ENCODE results near the gene MKLN1. TPM values are rescaled to one million over a fixed set of nuclear protein-coding genes. Genes with fewer than 3 reads are reported as not detected.

Gene MKLN1
- total RNA-seq, 1 donor from 2014 or later = 36.9 TPM

DNA sequence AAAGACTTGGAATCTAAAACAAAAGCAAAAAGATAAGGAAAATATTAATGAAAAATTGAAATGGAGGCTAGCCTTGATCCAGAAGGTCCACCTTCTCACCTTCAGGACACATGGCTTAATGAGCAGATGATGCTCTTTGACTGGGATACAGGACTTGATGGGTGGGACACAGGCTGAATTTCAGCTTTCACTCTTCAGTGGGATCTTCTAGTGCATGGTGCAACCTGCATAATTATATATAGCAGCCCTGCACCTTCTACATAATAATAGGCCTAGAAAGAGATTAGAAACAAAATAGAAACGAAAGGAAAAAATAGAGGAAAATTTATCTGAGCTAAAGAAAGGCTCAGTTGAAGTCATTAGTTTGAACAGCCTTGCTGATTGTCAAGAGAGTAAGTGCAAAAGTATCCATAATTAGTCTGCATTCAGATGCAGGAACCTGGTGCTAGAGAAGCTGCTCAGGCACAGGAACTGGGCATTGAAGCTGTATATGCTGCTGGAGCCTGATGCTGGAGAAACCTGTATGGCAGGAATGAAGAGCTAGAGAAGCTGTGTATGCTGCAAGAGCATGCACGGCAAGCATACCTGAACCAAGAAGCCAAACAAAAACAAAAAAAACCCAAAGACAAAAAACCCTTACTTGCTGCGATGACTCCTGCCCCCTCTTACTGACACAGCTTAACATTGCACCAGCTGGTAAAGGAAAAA, 19.4 kb downstream of the MKLN1 start:
- intact Hi-C loops (cut with micrococcal nuclease) = no loop called here

DNA sequence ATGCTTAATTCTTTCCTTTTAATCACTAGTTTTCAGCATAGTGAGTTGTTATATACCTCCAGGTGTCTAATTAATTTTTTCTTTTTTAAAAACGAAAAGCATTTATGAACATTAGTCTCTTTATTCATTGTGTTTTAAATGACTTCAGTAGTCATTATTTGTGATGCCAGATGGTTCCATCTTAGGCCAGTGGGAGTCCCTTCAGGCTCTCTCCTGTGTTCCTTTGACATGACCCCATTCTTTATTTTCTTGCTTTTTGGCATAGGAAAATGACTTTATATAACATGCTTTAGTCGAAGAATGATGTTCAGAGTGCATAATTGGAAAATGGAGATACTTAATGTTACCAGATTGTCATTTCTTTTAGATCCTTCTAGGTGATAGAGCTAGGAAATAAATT, 24.4 kb downstream of the MKLN1 start:
- intact Hi-C loops (cut with micrococcal nuclease) = no loop called here

DNA sequence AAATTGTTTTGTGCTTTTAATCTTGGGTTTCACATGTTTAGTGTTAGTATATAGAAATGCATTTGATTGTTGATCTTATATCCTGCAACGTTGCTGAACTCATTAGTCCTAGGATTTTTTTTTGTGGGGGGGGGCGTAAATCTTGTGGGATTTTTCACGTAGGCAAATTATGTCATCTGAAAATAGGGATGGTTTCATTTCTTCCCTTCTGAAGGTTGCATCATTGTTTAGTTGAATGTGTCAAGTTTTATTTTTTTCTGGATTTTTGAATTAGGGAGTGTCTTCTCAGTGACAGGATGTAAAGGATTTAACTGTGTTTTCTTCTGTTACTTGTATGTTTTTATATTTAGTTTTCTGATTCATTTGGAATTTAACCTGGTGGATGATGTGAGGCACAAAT, 26.7 kb downstream of the MKLN1 start:
- intact Hi-C loops (cut with micrococcal nuclease) = no loop called here

DNA sequence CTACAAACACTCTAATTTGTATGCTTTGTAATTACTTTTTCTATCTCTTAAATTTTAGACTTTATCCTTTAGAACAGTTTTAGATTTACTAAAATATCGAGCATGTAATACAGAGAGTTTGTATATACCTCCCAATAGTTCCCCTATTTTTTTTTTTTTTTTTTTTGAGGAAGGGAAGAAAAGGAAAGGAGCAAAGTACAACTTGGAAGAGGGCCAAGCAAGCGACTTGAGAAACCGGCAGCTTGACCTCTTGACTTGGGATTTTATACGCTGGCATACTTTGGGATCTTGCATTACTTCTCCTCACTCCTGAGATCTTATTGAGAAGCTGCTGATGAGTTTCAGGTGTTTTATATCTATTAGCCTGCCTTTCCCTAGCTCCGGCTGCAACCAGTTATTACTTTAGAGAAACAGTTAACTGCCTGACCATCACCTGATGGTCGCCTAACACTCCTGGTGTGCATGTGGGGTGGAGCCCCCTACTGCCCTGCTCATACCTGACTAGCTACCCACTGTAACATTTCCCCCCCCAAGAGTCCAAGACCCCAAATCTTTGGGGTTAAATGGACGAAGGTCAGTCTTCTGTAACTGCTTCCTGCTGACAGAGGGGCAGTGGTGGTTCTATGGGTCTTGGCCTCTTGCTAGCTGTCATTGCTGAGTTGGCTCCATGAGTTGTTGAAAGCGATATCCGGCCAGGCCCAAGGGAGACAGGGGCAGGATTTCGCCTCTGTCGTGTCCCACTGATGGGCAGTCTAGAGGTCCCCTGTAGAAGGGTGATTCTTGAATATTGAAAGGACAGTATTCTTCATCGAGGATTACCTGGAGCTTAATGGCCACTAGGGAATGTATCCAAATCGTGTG, 28.5 kb downstream of the MKLN1 start:
- intact Hi-C loops (cut with micrococcal nuclease) = no loop called here

DNA sequence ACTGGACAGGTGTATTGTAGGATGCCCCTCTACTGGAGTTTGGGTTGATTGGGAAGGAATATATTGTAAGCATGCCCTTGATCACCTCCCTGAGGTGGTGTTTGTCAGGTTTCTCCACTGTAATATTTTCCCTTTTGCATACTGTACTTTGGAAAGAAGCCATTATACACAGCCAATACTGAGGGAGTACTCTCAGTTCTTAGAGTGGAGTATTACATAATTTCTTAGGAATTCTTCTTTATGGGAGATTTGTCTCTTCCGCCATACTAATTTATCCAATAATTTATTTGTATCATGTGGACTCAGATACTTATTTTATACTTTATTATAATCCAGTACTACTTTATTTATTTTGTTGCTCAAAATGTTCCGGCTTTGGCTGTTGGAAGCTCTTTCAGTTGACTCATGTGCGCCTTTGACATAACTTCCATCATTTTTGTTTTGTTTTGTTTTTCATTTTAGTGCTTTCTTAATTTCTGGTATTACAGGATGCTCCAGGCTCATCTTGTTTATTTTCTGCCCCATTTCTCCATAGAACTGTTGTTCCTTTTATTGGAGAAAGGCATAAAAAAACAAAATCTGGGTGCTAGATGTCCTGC, 29.7 kb downstream of the MKLN1 start:
- intact Hi-C loops (cut with micrococcal nuclease) = no loop called here

DNA sequence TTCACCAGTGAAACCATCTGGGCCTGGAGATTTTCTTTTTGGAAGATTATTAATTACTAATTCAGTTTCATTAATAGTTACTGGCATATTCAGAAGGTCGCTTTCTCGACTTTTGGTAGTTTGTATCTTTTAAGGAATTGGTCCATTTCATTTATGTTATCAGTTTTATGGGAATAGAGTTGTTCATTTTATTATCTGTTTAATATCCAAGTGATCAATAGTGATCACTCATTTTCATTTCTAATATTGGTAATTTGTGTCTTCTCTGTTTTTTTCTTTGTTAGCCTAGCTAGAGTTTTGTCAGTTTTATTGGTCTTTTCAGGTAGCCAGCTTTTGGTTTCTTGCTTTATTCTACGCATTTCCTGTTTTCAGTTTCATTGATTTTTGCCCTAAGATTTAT, 31.0 kb downstream of the MKLN1 start:
- intact Hi-C loops (cut with micrococcal nuclease) = no loop called here

DNA sequence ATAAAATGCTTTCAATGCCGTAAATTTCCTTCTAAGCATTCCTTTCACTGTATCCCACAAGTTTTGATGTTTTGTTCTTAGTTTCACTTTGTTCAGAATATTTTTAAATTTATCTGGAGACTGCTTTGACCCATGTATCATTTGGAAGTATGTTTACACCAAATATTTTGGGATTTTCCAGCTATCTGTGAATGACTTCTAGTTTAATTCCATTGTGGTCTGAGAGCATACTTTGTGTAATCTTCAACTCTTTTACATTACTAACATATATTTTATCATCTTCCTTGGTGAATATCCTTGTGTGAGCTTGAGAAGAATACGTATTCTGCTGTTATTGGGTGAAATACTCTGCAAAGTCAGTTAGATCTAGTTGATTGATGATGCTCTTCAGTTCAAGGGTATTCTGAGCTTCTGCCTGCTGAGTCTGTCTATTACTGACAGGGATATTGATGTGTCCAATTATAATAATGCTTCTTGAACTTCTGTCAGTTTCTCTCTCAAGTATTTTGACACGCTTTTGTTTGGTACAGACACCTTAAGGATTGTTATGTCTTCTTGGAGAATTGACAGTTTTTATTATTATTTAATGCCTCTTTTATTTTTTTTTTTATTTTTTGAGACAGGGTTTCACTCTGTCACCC, 31.6 kb downstream of the MKLN1 start:
- intact Hi-C loops (cut with micrococcal nuclease) = no loop called here

DNA sequence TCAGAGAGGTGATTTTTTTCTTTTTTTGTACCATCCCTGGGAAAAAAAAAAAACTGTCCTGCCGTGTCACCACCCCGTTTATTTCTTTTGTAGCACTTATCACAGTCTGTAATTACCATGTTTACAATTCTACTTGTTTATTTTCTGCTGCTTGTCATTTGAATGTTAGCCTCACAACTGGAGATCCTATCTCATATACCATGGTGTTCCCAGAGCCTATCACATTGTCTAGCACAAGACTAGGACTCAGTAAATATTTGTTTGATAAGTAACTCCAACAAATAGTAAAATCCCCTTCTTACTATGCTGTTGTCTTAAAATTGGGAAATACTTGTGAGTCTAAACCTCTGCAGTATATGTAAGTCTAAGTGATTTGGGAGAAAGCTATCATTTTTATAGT, 36.0 kb downstream of the MKLN1 start:
- intact Hi-C loops (cut with micrococcal nuclease) = no loop called here

DNA sequence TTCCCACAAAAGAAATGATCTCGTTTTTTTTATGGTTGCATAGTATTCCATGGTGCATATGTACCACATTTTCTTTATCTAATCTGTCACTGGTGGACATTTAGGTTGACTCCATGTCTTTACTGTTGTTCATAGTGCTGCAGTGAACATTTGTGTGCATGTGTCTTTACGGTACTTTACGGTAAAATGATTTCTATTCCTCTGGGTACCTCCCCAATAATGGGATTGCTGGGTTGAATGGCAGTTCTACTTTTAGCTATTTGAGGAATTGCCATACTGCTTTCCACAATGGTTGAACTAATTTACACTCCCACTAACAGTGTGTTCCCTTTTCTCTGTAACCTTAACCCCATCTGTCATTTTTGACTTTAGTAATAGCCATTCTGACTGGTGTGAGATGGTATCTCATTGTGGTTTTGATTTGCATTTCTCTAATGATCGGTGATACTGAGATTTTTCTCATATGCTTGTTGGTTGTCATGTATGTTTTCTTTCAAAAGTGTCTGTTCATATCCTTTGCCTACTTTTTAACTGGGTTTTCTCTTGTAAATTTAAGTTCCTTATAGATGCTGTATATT, 37.2 kb downstream of the MKLN1 start:
- intact Hi-C loops (cut with micrococcal nuclease) = no loop called here

DNA sequence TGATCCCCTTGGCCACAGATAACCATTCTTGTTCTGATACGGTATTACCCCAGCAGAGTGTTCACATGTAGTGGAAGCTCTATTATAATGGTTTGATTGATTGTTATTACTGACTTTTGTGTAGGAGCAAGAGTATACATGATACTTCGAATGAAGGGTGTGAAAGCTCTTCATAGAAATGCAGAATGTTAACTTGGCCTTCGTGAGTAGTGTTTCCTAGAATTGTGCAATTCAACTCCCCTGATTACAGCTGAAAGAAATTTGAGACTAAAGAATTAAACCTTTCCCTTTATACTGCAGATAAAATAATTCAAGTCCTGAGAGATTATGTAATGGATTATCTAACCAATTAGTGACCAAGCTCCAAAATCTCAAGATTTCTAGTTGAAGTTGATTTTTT, 38.2 kb downstream of the MKLN1 start:
- intact Hi-C loops (cut with micrococcal nuclease) = no loop called here

DNA sequence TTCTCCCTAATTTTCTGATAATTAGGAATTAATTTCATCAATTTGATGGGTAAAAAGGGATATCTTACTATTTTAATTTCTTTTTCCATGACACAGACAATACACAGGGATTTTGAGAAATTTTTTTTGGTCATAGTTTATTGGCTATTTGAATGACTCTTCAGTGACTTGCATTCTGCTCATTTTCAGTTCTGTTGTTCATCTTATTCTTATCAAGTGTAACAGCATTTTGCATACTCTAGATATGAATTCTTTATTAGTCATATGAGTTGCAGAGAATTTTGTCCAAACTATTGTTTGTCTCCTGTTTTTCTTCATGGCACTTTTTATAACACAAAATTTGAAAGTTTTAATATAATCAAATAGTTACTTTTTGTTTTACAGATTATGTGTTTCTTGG, 41.7 kb downstream of the MKLN1 start:
- intact Hi-C loops (cut with micrococcal nuclease) = no loop called here

DNA sequence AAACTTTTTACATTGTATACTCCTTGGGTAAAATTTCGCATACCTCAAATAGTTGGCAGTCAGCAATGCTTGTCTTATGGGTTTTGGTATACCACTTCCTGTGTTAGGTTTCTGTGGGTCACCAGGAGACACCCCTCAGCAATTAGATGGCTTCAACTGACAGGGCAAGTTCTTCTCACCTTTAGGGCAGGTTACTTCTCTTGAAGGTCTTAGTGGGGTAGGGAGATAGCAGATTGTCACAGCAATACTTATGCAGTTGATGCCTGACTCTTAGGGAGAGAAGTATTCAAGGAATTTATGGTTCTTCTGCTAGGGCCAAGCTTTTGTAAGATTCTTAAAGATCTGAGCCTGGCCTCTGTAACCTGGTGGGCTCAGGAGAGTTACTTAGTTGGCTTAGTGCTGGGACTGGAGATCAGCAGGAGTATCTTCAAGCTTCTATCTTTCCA, 42.9 kb downstream of the MKLN1 start:
- intact Hi-C loops (cut with micrococcal nuclease) = loop anchor here (5.0 kb wide), 1 partner anchor 43 kb away; the partner anchor contains the start of gene MKLN1

DNA sequence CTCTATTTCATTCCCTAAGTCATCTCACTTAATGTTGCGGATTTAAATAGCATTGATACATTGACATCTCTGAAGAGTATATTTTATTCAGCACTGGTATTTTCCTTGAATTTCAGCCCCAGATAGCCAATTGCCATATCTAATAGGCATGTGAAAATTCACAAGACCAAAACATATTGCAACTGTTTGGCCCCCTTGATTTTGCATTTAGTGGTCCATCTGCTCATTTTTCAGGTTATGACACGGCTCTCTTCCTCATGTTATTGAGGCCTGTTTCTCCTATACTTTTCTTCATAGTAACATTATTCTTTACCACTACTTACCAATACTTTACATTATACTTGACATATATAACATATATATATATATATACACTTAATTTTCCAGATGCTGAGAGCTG, 43.7 kb downstream of the MKLN1 start:
- intact Hi-C loops (cut with micrococcal nuclease) = loop anchor here (5.0 kb wide), 1 partner anchor 44 kb away; the partner anchor contains the start of gene MKLN1

DNA sequence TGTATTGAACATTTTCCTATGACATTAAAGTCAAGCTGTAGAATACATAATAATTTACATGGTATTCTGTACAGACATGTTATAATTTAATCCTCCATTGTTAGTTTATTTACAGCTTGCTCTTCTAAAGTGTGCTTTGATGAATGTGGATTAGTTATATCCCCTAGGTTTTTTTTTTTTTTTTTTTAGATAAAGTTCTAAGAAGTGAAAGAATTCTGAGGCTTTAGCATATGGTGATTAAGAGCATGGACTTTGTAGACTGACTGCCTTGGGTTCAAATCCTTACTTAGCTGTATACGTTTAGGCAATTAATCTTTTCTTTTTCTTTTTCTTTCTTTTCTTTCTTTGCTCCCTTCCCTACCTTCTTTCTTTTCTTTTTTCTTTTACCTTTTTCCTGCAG, 44.9 kb downstream of the MKLN1 start:
- intact Hi-C loops (cut with micrococcal nuclease) = loop anchor here (5.0 kb wide), 1 partner anchor 45 kb away; the partner anchor contains the start of gene MKLN1

DNA sequence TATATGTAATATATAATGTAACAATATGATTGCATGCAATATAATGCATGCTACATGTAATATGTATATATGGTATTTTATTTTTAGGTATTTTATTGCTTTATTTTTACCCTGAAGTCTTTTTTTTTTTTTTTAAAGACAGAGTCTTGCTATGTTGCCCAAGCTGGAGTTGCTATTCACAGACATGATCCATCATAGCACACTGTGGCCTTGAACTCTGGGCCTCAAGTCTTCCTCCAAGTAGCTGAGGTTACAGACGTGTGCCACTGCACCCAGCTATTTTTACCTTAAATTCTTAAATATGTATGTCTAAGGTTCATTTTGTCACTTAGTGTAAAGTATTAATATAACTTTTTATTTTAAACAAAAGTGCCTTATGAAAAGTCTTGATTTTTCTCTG, 47.1 kb downstream of the MKLN1 start:
- intact Hi-C loops (cut with micrococcal nuclease) = loop anchor here (5.0 kb wide), 1 partner anchor 48 kb away; the partner anchor contains the start of gene MKLN1

DNA sequence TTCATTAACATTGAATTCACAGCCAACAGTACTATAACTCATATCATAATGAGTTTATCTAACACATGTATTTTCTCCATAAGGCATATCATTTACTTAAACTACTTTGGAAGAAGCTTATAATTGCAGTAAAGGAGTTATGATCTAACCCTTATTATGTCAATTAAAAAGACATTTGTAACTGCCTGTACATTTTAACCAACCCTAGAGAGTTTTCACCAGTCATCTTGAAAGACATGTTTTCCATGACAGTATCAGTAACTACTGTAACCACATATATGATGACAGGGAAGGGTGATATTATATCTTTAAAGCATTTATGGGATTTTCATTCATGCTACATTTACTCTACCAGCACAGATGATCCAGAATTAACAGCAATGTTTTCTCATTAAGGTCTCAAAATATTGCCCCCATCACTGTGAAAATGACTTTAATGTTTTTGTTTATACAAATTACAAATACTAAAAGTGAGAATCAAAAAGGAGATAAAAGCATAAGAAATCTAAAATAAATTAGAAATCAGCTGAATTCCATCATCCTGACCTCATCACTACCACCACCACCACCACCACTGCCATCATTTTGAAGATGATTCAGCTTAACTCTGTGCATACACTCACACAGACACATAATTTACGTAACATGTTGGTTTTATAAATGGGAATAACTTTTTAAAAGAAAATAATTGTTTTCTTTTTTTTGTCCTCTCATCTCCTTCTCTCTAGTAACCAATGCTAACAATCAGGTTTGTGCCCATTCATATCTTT, 53.6 kb downstream of the MKLN1 start:
- intact Hi-C loops (cut with micrococcal nuclease) = no loop called here

DNA sequence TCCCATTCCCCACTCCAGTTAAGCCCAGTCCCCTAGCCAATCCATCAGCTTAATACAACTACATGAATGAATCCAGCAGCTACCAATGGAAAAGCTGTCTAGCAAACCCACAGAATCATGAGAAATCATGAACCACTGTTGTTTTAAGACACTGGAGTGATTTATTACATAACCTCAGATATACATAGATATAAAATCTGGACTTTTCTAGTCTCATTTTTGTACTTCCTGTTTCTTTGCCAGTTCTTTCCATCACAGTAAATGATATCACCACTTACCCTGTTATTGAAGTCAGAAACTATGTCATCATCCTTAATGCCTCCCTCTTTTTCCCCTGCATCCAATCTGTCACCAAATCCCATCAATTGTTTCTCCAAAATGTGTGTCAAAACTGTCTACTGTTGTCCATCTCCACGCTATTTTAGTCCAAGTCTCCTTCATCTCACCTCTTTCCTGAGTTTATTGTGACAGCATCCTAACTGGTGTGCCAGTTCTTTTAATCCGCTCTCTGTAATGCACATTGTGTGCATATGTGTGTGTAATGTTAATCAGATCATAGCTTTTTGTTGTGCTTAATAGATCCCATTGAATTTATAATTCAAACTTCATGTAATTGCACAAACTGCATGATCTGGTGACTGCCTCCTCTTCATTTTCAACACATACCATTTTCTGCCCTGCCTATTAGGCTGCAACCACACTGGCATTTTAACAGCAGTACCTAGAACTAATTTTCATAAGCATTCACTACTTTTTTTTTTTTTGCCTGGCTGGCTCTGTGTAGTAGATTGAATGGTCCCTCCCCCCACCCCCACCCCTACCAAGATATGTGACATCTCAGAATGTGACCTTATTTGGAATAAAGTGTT, 56.0 kb downstream of the MKLN1 start:
- intact Hi-C loops (cut with micrococcal nuclease) = no loop called here

DNA sequence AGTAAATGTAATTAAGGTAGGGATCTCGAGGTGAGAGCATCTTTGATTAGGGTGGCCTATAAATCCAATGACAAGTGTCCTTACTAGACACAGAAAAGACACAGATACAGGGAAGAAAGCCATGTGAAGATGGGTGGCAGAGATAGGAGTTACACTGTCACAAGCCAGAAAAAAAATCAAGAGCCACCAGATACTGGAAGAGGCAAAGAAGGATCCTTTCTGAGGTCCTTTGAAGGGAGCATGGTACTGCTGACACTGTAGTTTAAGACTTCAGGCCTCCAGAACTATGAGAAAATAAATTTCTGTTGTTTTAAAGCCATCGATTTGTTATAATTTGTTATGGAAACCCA, 56.6 kb downstream of the MKLN1 start:
- intact Hi-C loops (cut with micrococcal nuclease) = no loop called here

DNA sequence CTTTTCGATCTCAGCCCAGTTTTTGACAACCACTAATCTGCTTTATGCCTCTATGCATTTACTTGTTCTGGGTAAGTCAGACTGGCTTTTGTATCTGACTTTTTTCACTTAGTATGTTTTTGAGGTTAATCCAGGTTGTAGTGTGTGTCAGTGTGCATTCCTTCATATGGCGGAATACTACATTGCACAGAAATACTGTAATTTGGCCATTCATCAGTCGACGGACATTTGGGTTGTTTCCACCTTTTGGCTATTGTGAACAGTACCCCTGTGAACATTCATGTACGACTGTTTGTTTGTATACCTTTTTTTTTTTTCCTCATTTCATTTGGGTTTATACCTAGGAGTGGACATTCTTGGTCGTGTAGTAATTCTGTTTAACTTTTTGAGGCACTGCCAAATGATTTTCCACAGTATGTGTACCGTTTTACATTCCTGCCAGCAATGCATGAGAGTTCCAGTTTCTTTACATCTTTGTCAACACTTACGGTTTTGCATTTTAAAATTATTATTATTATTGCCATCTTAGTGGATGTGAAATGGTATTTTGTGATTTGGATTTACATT, 57.4 kb downstream of the MKLN1 start:
- intact Hi-C loops (cut with micrococcal nuclease) = no loop called here

Measured in T-helper 2 cell treated with Interferon-gamma antibody and Interleukin-4, amounts not matched to agents 100 ng/mL and 5 ng/mL, for 36 hours (primary cell).